ENCODE measurements around the gene RAB20. TPM values are rescaled to one million over a fixed set of nuclear protein-coding genes. Genes with fewer than 3 reads are reported as not detected.

The RAB20 gene
- total and polyA plus RNA-seq, 7 donors, result 1.2 to 20.5 (median 2.9) TPM

- WGBS, 3 donors, result 81 to 89% (median 89%) methylated on average over 13 of the region's 13 CpGs
Measured at GRCh38 chr13:110483386-110483968, 78.0 kb downstream of the RAB20 start.

GRCh38 chr13:110480161-110480560, 81.4 kb downstream of the RAB20 start:
- no peak for ATAC-seq
- intact Hi-C loops (cut with DNase I), result no loop called here
- WGBS, 3 donors, result 71 to 81% (median 73%) methylated on average over 5 of the region's 5 CpGs
- Histone ChIP-seq H3K27ac (no peak overlapping the region), H3K9me3 (no peaks in the 10 kb centered on the region), H3K27me3 (ENCODE audit: insufficient read depth in 3 of 3, low read length in 2 of 3) (no peaks in the 10 kb centered on the region), H3K4me1 (no peaks in the 10 kb centered on the region), H3K36me3 (ENCODE audit: insufficient read depth in 1 of 2, low read depth in 1 of 2) (peaks cover 0 to 48% of the 10 kb centered on the region in 2 donors), H3K4me3 (no peak overlapping the region)
- DNase-seq, result no peak
- TF ChIP-seq CTCF (IDR thresholded peaks at IDR 0.05), result no peak

More at GRCh38 chr13:110483386-110483968, 78.0 kb downstream of the RAB20 start:
- DNase-seq, result no peak
- peaks cover 0 to 49% of the 10 kb centered on the region in 2 donors for H3K36me3 ChIP-seq (ENCODE audit: insufficient read depth in 1 of 2, low read depth in 1 of 2)
- TF ChIP-seq CTCF (IDR thresholded peaks at IDR 0.05), result no peak
- no peaks in the 10 kb centered on the region for H3K27me3 ChIP-seq (ENCODE audit: insufficient read depth in 3 of 3, low read length in 2 of 3)
- no peak overlapping the region for H3K27ac ChIP-seq
- intact Hi-C loops (cut with DNase I), result no loop called here
- no peaks in the 10 kb centered on the region for H3K9me3 ChIP-seq
- H3K4me1 ChIP-seq, result no peaks in the 10 kb centered on the region
- ATAC-seq, result no peak
- H3K4me3 ChIP-seq, result no peak overlapping the region

- Histone ChIP-seq H3K4me1 (no peaks in the 10 kb centered on the region), H3K27me3 (ENCODE audit: insufficient read depth in 3 of 3, low read length in 2 of 3) (no peaks in the 10 kb centered on the region), H3K9me3 (no peaks in the 10 kb centered on the region), H3K36me3 (ENCODE audit: insufficient read depth in 1 of 2, low read depth in 1 of 2) (peaks cover 0 to 43% of the 10 kb centered on the region in 2 donors), H3K4me3 (no peak overlapping the region), H3K27ac (no peak overlapping the region)
- intact Hi-C loops (cut with DNase I), result no loop called here
- ATAC-seq, result peak in 3 of 4 donors; percentile 52 to 62 (median 61)
- peak; percentile 52 to 83 for DNase-seq
- WGBS, 3 donors, result 43 to 67% (median 43%) methylated on average over 8 to 11 of the region's 11 CpGs
- no peak for TF ChIP-seq CTCF (IDR thresholded peaks at IDR 0.05)
Measured at GRCh38 chr13:110479648-110480047, 81.9 kb downstream of the RAB20 start.

GRCh38 chr13:110479215-110479545, 82.3 kb downstream of the RAB20 start:
- H3K4me1 ChIP-seq, result no peaks in the 10 kb centered on the region
- ATAC-seq (peak in 1 of 4 donors; percentile 24), DNase-seq (no peak)
- intact Hi-C loops (cut with DNase I), result no loop called here
- peaks cover 0 to 38% of the 10 kb centered on the region in 2 donors for H3K36me3 ChIP-seq (ENCODE audit: insufficient read depth in 1 of 2, low read depth in 1 of 2)
- H3K4me3 ChIP-seq, result no peak overlapping the region
- no peaks in the 10 kb centered on the region for H3K27me3 ChIP-seq (ENCODE audit: insufficient read depth in 3 of 3, low read length in 2 of 3)
- no peak overlapping the region for H3K27ac ChIP-seq
- H3K9me3 ChIP-seq, result no peaks in the 10 kb centered on the region
- WGBS, 3 donors, result 79 to 90% (median 83%) methylated on average over 6 of the region's 6 CpGs
- no peak for TF ChIP-seq CTCF (IDR thresholded peaks at IDR 0.05)
